Measurements from ENCODE around the gene TLR4.

Gene TLR4

DNA sequence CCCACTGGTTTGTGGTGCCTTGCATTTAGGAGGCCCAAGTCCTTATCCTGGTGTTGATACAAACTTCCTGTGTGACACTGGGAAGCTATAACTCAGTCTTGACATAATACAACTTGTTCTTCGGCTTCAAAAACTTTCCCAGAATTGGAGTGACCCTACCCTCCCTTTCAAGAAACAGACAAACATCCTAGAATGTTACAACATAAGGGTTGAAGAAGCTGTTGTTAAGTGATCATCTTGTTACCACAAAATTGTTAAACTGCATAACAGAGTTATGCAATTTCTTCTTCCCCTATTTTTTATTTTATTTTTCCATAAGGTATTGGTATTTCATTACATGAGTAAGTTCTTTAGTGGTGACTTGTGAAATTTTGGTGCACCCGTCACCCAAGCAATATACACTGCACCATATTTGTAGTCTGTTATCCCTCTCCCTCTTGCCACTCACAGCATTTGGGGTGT lies 21.3 kb downstream of the TLR4 start:
- H3K23ac ChIP-seq (ENCODE audit: low read depth, low read length, poor library complexity), result no peak overlapping the region
- no peak overlapping the region for H4K91ac ChIP-seq (ENCODE audit: low read depth, low read length, poor library complexity)
- no peak overlapping the region for H2BK120ac ChIP-seq (ENCODE audit: low read depth, low read length)
- no peak overlapping the region for H3K18ac ChIP-seq (ENCODE audit: low read length)
- H2AK5ac ChIP-seq (ENCODE audit: low read depth, low read length), result no peak overlapping the region
- H3K36me3 ChIP-seq (replicated peaks in 1 of 2; ENCODE audit: control insufficient read depth in 2 of 2, insufficient read depth in 2 of 2, low read length in 2 of 2), result no peaks in the 10 kb centered on the region
- no peak overlapping the region for H3K27ac ChIP-seq (replicated peaks; ENCODE audit: low read length)
- H4K8ac ChIP-seq (ENCODE audit: low read depth, low read length), result no peak overlapping the region
- peaks cover 0 to 4% of the 10 kb centered on the region in 2 donors for H3K4me1 ChIP-seq (ENCODE audit: control insufficient read depth in 2 of 2, insufficient read depth in 1 of 2, low read depth in 1 of 2, low read length in 2 of 2)
- H3K79me1 ChIP-seq (ENCODE audit: low read depth, low read length), result no peaks in the 10 kb centered on the region
- no peak overlapping the region for H3K9ac ChIP-seq (ENCODE audit: low read depth, low read length, poor library complexity)
- WGBS, 2 donors (ENCODE audit: extremely low coverage in 2 of 2, insufficient read length in 2 of 2, insufficient replicate concordance in 1 of 2), result no CpG with 5 or more reads among the region's 2 CpGs
- no peaks in the 10 kb centered on the region for H3K27me3 ChIP-seq (ENCODE audit: control insufficient read depth in 3 of 3, insufficient read depth in 3 of 3, low read depth in 1 of 3, low read length in 3 of 3)
- H3K4me3 ChIP-seq (ENCODE audit: low read length in 2 of 2), result no peak overlapping the region
- no peaks in the 10 kb centered on the region for H3K9me3 ChIP-seq (replicated peaks in 1 of 2; ENCODE audit: control insufficient read depth in 2 of 2, insufficient read depth in 1 of 2, low read depth in 1 of 2, low read length in 2 of 2)
- H3K4me2 ChIP-seq (ENCODE audit: insufficient read depth, low read length, poor library complexity, severe bottlenecking), result no peak overlapping the region
- H2BK15ac ChIP-seq (ENCODE audit: low read length), result no peak overlapping the region
- H2BK5ac ChIP-seq (ENCODE audit: low read length), result no peak overlapping the region
- H3K4ac ChIP-seq (ENCODE audit: low read length), result no peak overlapping the region
- no peak overlapping the region for H3K14ac ChIP-seq (ENCODE audit: low read length)
- no peak overlapping the region for H2AFZ ChIP-seq (ENCODE audit: low read length)
- no peak for DNase-seq (ENCODE audit: low spot score)
- no peak overlapping the region for H2BK12ac ChIP-seq (ENCODE audit: low read length)

DNA sequence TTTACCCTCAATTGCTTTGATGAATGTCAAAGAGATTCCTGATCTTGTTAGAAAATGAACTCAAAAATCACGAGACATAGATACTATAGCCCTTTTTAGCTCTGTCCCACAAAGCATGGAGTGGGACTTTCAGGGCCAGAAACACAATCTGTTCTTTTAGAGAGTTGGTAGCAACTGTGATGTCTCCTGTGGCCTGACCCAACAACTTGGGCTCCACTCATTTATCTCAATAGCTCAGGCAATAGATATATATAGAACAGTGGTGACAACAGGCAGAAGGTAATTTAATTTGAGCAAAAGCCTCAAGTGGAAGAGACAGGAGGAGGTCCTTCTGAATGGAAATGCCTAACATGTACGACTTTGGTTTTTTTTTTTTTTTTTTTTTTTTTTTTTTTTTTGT lies 25.2 kb downstream of the TLR4 start:
- Histone ChIP-seq H2AFZ (ENCODE audit: low read length) (no peak overlapping the region), H3K4me2 (ENCODE audit: insufficient read depth, low read length, poor library complexity, severe bottlenecking) (no peak overlapping the region), H2BK120ac (ENCODE audit: low read depth, low read length) (no peak overlapping the region), H4K8ac (ENCODE audit: low read depth, low read length) (no peak overlapping the region), H3K14ac (ENCODE audit: low read length) (no peak overlapping the region), H4K91ac (ENCODE audit: low read depth, low read length, poor library complexity) (no peak overlapping the region), H3K9me3 (replicated peaks in 1 of 2; ENCODE audit: control insufficient read depth in 2 of 2, insufficient read depth in 1 of 2, low read depth in 1 of 2, low read length in 2 of 2) (no peaks in the 10 kb centered on the region), H3K27ac (replicated peaks; ENCODE audit: low read length) (no peak overlapping the region), H3K9ac (ENCODE audit: low read depth, low read length, poor library complexity) (no peak overlapping the region), H3K4me1 (ENCODE audit: control insufficient read depth in 2 of 2, insufficient read depth in 1 of 2, low read depth in 1 of 2, low read length in 2 of 2) (peaks cover 2 to 4% of the 10 kb centered on the region in 2 donors), H3K23ac (ENCODE audit: low read depth, low read length, poor library complexity) (no peak overlapping the region), H2BK12ac (ENCODE audit: low read length) (no peak overlapping the region), H3K79me1 (ENCODE audit: low read depth, low read length) (no peaks in the 10 kb centered on the region), H3K4me3 (ENCODE audit: low read length in 2 of 2) (no peak overlapping the region), H3K36me3 (replicated peaks in 1 of 2; ENCODE audit: control insufficient read depth in 2 of 2, insufficient read depth in 2 of 2, low read length in 2 of 2) (no peaks in the 10 kb centered on the region), H2BK5ac (ENCODE audit: low read length) (no peak overlapping the region), H3K27me3 (ENCODE audit: control insufficient read depth in 3 of 3, insufficient read depth in 3 of 3, low read depth in 1 of 3, low read length in 3 of 3) (no peaks in the 10 kb centered on the region), H3K18ac (ENCODE audit: low read length) (no peak overlapping the region), H3K4ac (ENCODE audit: low read length) (no peak overlapping the region), H2BK15ac (ENCODE audit: low read length) (no peak overlapping the region), H2AK5ac (ENCODE audit: low read depth, low read length) (no peak overlapping the region)
- WGBS, 2 donors (ENCODE audit: extremely low coverage in 2 of 2, insufficient read length in 2 of 2, insufficient replicate concordance in 1 of 2), result no CpG with 5 or more reads among the region's 2 CpGs
- DNase-seq (ENCODE audit: low spot score), result no peak

DNA sequence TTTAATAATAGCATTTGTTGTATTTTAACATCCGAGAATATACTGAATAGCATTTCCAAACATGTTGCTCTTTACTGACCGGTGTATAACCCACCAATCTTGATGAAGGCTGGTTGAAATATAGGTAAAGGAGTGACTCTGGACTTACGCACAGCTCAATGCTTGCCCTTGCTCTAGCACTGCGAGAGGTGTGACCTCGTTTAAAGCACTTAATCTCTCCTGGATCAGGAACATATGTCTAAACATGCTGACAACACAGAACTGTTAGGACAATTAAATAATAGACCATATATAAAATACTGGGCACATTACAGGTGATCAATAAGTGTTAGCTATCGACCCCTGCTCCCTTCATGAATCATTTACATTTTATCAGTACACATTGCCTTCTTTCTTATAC lies 28.3 kb downstream of the TLR4 start:
- DNase-seq (ENCODE audit: low spot score), result no peak
- no peak overlapping the region for H3K9ac ChIP-seq (ENCODE audit: low read depth, low read length, poor library complexity)
- no peaks in the 10 kb centered on the region for H3K36me3 ChIP-seq (replicated peaks in 1 of 2; ENCODE audit: control insufficient read depth in 2 of 2, insufficient read depth in 2 of 2, low read length in 2 of 2)
- H3K27me3 ChIP-seq (ENCODE audit: control insufficient read depth in 3 of 3, insufficient read depth in 3 of 3, low read depth in 1 of 3, low read length in 3 of 3), result no peaks in the 10 kb centered on the region
- H2BK5ac ChIP-seq (ENCODE audit: low read length), result no peak overlapping the region
- H2AFZ ChIP-seq (ENCODE audit: low read length), result no peak overlapping the region
- H3K14ac ChIP-seq (ENCODE audit: low read length), result no peak overlapping the region
- H3K4me2 ChIP-seq (ENCODE audit: insufficient read depth, low read length, poor library complexity, severe bottlenecking), result no peak overlapping the region
- H3K9me3 ChIP-seq (replicated peaks in 1 of 2; ENCODE audit: control insufficient read depth in 2 of 2, insufficient read depth in 1 of 2, low read depth in 1 of 2, low read length in 2 of 2), result no peaks in the 10 kb centered on the region
- H4K91ac ChIP-seq (ENCODE audit: low read depth, low read length, poor library complexity), result no peak overlapping the region
- H3K27ac ChIP-seq (replicated peaks; ENCODE audit: low read length), result no peak overlapping the region
- H3K4me1 ChIP-seq (ENCODE audit: control insufficient read depth in 2 of 2, insufficient read depth in 1 of 2, low read depth in 1 of 2, low read length in 2 of 2), result peaks cover 4 to 6% of the 10 kb centered on the region in 2 donors
- H3K4ac ChIP-seq (ENCODE audit: low read length), result no peak overlapping the region
- H2BK15ac ChIP-seq (ENCODE audit: low read length), result no peak overlapping the region
- H3K23ac ChIP-seq (ENCODE audit: low read depth, low read length, poor library complexity), result no peak overlapping the region
- no peaks in the 10 kb centered on the region for H3K79me1 ChIP-seq (ENCODE audit: low read depth, low read length)
- H2BK120ac ChIP-seq (ENCODE audit: low read depth, low read length), result no peak overlapping the region
- no peak overlapping the region for H2BK12ac ChIP-seq (ENCODE audit: low read length)
- no peak overlapping the region for H2AK5ac ChIP-seq (ENCODE audit: low read depth, low read length)
- no peak overlapping the region for H3K18ac ChIP-seq (ENCODE audit: low read length)
- no CpG with 5 or more reads among the region's 6 CpGs for WGBS, 2 donors (ENCODE audit: extremely low coverage in 2 of 2, insufficient read length in 2 of 2, insufficient replicate concordance in 1 of 2)
- no peak overlapping the region for H3K4me3 ChIP-seq (ENCODE audit: low read length in 2 of 2)
- no peak overlapping the region for H4K8ac ChIP-seq (ENCODE audit: low read depth, low read length)

- no peak overlapping the region for H3K23ac ChIP-seq (ENCODE audit: low read depth, low read length, poor library complexity)
- no peaks in the 10 kb centered on the region for H3K79me1 ChIP-seq (ENCODE audit: low read depth, low read length)
- no CpG with 5 or more reads among the region's 1 CpG for WGBS, 2 donors (ENCODE audit: extremely low coverage in 2 of 2, insufficient read length in 2 of 2, insufficient replicate concordance in 1 of 2)
- no peak overlapping the region for H3K18ac ChIP-seq (ENCODE audit: low read length)
- H3K36me3 ChIP-seq (replicated peaks in 1 of 2; ENCODE audit: control insufficient read depth in 2 of 2, insufficient read depth in 2 of 2, low read length in 2 of 2), result no peaks in the 10 kb centered on the region
- H3K4me3 ChIP-seq (ENCODE audit: low read length in 2 of 2), result no peak overlapping the region
- no peak overlapping the region for H2BK120ac ChIP-seq (ENCODE audit: low read depth, low read length)
- H3K4me2 ChIP-seq (ENCODE audit: insufficient read depth, low read length, poor library complexity, severe bottlenecking), result no peak overlapping the region
- H4K8ac ChIP-seq (ENCODE audit: low read depth, low read length), result no peak overlapping the region
- H3K4me1 ChIP-seq (ENCODE audit: control insufficient read depth in 2 of 2, insufficient read depth in 1 of 2, low read depth in 1 of 2, low read length in 2 of 2), result peaks cover 10 to 16% of the 10 kb centered on the region in 2 donors
- no peak overlapping the region for H2BK5ac ChIP-seq (ENCODE audit: low read length)
- H3K14ac ChIP-seq (ENCODE audit: low read length), result no peak overlapping the region
- H2AFZ ChIP-seq (ENCODE audit: low read length), result no peak overlapping the region
- H2BK15ac ChIP-seq (ENCODE audit: low read length), result no peak overlapping the region
- H3K27ac ChIP-seq (replicated peaks; ENCODE audit: low read length), result no peak overlapping the region
- no peak for DNase-seq (ENCODE audit: low spot score)
- no peak overlapping the region for H2BK12ac ChIP-seq (ENCODE audit: low read length)
- no peak overlapping the region for H3K4ac ChIP-seq (ENCODE audit: low read length)
- no peaks in the 10 kb centered on the region for H3K9me3 ChIP-seq (replicated peaks in 1 of 2; ENCODE audit: control insufficient read depth in 2 of 2, insufficient read depth in 1 of 2, low read depth in 1 of 2, low read length in 2 of 2)
- no peak overlapping the region for H4K91ac ChIP-seq (ENCODE audit: low read depth, low read length, poor library complexity)
- H3K27me3 ChIP-seq (ENCODE audit: control insufficient read depth in 3 of 3, insufficient read depth in 3 of 3, low read depth in 1 of 3, low read length in 3 of 3), result no peaks in the 10 kb centered on the region
- no peak overlapping the region for H3K9ac ChIP-seq (ENCODE audit: low read depth, low read length, poor library complexity)
- H2AK5ac ChIP-seq (ENCODE audit: low read depth, low read length), result no peak overlapping the region
Observed at GRCh38 chr9:117733465-117733864, 29.3 kb downstream of the TLR4 start.

Data from neuronal stem cell (in vitro differentiated cells).